Measurements from ENCODE around the gene TSSC4. TPM values are rescaled to one million over a fixed set of nuclear protein-coding genes. Genes with fewer than 3 reads are reported as not detected.

Gene TSSC4
- total RNA-seq, 1 donor from 2014 or later: 25.7 TPM

GRCh38 chr11:2419638-2420501 lies 19.3 kb downstream of the TSSC4 start:
- DNase-seq: no peak

GRCh38 chr11:2420502-2421225 lies 20.1 kb downstream of the TSSC4 start:
- no peak for DNase-seq

- DNase-seq: no peak
These were observed 20.9 kb downstream of the TSSC4 start for GRCh38 chr11:2421226-2421994.

DNA sequence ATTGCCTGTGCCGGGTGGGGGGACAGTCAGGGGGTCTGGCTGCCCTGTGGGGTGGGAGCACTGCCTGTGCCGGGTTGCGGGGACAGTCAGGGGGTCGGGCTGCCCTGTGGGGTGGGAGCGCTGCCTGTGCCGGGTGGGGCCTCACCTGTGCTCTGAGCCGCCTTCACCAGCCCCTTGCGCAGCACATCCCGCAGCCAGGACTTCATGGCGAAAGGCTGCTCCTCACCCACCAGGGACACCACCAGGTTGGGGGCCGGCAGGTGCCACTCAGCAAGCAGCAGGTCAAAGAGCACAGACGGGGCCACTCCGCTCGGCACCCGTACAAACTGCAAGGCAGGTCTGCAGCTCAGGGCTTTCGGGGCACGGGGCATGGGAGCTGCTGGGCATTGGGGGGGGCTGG lies 21.4 kb downstream of the TSSC4 start:
- no peak for DNase-seq

- no peak for DNase-seq
These were observed 22.1 kb downstream of the TSSC4 start for GRCh38 chr11:2422461-2423156.

- DNase-seq: no peak
These were observed 22.8 kb downstream of the TSSC4 start for GRCh38 chr11:2423157-2424025.

DNA sequence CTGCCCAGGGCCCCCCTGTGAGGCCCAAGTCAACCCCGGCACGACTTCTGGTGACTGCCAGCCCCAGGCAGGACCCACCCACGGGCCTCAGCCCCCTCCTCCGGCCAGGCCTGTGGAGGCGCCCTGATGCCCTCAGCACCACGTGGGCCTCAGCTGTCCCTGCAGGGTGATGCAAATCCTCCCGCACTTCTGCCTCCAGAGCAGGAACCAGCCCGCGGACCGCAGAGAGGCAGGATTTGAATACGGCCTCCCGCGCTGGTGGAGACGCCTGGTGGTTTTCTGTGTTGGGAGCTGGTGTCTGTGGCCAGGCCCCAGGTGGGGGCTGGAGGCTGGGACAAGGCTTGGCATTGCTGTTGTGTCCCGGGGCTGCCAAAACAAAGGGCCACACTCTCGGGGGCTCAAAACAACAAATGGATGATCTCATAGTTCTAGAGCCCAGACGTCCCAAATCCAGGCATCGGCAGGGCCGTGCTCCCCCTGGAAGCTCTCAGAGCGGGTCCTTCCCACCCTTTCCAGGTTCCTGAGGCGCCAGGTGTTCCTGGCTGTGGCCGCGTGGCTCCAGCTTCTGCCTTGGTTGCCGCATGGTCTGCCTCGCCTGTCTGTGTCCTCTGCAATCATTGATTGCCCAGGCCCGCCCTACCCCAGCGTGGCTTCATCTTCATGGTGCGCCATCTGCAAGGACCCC lies 24.4 kb downstream of the TSSC4 start:
- no peak for DNase-seq

GRCh38 chr11:2425506-2425905 lies 25.0 kb downstream of the TSSC4 start:
- no peak for DNase-seq

GRCh38 chr11:2426221-2426620 lies 25.7 kb downstream of the TSSC4 start:
- DNase-seq: no peak

DNA sequence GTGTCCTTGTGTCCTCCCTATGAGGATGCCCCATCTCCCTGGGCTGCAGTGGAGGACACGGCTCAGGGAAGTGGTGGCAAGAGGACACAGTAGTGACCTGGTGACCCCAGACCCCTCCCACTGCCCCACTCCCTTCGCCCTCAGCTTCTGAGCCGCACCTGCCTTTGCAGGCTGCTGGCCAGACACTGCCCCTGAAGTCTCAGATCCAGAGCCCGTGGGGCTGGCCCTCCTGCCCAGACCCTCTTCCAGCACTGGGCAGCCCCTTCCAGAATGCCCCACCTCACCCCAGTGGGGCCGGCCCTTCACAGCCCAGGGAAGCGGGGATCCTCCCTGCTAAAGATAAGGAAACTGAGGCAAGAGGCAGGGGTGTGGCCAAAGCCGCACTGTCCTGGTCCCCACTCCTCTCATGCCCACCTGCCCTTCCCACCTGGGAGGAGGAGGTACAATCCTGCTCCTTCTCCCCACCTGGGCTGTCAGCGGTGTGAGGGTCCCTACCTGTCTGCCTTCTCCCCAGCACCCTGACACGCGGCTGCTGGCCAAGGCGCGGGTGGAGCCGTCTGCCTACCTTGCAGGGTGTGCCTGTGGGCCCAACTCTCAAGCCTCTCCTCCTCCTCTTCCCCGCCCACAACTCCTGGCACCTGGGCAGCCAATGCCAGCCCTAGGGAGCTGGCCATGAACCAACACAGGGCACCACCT lies 26.4 kb downstream of the TSSC4 start:
- no peak for DNase-seq

- DNase-seq: no peak
These were observed 27.3 kb downstream of the TSSC4 start for GRCh38 chr11:2427721-2428321.

- no peak for DNase-seq
These were observed 27.8 kb downstream of the TSSC4 start for GRCh38 chr11:2428322-2428795.

DNA sequence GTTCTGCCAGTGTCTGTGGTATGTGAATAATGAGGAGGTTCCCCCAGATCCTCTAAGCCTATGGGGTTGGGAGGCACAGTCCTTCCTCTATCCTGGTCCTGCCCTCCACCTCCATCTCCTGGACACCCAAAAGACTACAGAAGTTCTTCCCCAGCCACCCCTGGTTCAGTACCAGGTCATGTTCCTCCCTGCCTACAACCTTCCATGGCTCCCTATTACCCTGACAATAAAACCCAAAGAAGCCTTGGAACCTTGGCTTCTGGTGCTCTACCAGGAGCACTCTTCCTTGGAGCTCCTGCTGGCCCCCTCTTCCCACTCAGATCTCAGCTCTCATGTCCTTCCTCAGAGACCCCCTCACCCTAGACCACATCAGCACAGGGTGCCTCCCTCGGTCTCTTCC lies 30.8 kb downstream of the TSSC4 start:
- DNase-seq: no peak

GRCh38 chr11:2432171-2432621 lies 31.6 kb downstream of the TSSC4 start:
- no peak for DNase-seq

DNA sequence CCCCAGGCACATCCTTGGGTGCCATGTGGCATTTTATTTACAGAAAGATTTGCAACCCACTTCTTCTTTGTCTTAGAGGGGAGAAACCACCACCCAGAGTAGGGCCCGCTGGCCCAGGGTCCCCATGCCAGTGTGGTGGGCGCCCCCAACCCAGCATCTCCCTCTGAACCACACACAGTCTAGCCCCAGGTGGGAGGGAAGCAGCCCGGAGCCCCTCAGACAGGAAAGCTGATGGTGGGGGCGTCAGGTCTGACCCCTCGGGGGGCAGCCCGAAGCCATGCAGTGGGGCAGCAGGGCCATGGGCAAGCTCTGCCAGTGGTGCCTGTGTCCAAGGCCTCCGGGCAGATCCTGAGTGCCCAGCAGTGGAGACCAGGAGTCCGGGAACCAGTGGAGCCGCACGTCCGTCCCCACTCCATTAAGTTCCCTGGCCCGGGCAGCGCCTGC lies 32.1 kb downstream of the TSSC4 start:
- DNase-seq: no peak

GRCh38 chr11:2433106-2433925 lies 32.8 kb downstream of the TSSC4 start:
- DNase-seq: no peak

DNA sequence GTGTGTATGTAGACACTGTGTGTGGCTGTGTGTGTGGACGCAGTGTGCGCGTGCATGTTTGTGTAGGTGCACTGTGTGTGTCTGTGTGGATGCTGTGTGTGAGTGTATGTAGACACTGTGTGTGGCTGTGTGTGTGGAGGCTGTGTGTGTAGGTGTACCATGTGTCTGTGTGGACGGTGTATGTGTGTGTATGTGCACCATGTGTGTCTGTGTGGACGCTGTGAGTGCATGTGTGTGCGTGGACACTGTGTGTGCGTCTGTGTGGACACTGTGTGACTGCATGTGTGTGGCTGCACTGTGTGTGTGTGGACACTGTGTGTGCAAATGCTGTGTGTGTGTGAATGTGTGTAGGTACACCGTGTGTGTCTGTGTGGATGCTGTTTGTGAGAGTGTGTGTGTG lies 33.5 kb downstream of the TSSC4 start:
- DNase-seq: no peak

DNA sequence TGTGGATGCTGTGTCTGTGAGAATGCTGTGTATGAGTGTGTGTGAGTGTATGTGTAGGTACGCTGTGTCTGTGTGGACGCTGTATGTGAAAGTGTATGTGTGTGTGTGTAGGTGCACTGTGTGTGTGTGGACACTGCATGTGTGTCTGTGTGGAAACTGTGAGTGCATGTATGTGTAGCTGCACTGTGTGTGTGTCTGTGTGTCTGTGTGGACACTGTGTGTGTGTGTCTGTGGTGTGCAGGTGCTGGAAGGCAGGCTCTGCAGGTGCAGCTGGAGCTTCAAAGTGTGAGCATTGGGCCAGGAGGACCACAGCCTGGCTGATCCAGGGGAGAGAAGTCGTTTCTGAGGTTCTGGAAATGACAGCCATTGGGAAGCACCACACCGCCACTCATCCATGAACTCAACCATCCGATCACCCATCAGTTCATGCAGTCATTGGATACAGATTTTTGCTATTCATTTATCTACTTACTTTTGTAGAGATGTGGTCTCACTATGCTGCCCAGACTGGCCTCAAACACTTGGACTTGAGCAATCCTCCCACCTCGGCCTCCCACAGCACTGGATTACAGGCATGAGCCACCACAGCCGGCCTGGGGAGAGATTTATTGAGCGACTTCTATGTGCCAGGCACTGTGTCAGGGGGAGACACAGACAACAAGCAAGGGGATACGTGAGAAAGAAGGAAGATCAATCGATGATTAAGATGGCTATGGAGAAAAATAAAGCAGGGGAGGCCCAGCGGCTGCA lies 34.1 kb downstream of the TSSC4 start:
- DNase-seq: no peak
